HG03378 (cell line): ENCODE measurements around the gene ZNF776.
"Not testable (repeated sequence)": the region's sequence is repeated elsewhere in the genome, so short reads cannot be mapped to it uniquely, and the experiment has no call there.

Source experiments
- ATAC-seq: cut with Tn5 transposase; IDR thresholded peaks from one replicate; pipeline ENCODE4 v1.9.1; 2021; ENCODE audit warnings: mild to moderate bottlenecking, moderate library complexity; ENCODE audit not compliant: unreplicated experiment

Gene ZNF776

DNA sequence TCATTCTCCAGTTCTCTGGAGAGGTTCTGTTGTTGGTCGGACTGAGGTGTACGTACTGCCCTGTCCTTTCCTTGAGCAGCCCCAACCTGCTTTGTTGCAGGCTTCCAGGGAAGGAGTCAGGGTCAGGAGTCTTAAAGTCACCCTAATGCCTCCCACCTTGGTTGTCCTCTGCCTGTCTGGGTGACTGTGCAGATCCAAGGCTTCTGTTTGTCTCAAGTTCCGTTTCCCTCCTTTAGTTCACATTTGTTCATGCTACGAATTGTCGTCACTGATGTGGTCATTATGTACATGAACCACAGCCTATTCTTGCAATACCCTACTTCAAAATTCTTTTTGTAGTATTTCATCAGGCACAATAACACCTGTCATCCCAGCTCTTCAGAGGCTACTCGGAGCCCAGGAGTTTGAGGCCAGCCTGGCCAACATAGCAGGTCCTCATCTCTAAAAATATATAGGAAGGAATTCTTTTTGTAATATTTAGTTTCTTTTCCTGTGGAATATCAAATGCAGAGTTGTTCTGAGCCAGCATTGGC lies 30.2 kb downstream of the ZNF776 start:
- no peak for ATAC-seq

- no peak for ATAC-seq
Observed at GRCh38 chr19:57778336-57778735, 31.7 kb downstream of the ZNF776 start.

- ATAC-seq, result no peak
Observed at GRCh38 chr19:57779220-57779845, 32.7 kb downstream of the ZNF776 start.

GRCh38 chr19:57786286-57786685 lies 39.7 kb downstream of the ZNF776 start:
- no peak for ATAC-seq

GRCh38 chr19:57786906-57787305 lies 40.3 kb downstream of the ZNF776 start:
- no peak for ATAC-seq

DNA sequence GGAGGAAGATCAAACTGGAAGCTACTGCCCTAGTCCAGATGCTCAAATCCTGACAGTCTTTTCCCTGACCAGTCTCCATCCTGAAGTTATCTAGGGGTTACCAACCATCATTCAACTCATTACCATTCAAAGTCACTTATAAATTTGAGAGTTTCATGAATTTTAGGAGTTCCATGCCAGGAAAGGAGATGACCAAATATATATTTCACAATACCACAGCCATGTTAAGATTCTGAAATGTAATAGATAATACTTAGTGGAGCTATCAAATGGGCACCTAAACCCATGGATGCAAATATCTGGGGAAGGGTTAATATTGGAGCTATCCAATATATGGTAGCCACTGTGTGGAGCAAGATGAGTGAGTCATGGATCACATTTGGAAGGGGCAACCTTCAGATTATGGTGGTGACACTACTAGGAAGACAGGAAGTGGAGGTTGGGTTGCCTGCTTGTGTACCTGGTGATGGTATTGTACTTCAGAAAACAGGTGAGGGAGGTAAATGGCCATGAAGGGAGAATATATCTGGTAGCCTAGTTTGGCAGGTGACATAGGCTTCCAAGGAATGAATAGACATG lies 41.6 kb downstream of the ZNF776 start:
- no peak for ATAC-seq

- no peak for ATAC-seq
Observed at GRCh38 chr19:57789288-57789687, 42.7 kb downstream of the ZNF776 start.

DNA sequence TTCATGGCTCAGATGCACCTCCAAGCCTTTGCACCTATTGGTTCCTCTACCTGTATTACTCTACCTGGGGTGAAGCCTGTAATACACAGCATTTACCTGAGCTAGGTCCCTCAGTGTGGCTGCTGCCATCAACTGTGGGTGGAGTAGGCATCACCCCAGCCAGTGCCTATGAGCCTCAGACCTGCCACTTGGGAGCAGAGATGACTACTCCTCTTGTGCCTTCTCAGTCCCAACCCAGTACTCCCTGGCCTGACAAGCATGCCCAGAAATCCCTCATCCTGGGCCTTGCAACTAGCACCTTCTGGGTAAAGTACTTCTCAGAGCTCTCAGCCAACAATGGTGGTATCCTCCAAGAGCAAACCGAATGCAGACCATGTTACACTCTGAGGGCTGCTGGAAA lies 50.0 kb downstream of the ZNF776 start:
- not testable (repeated sequence) for ATAC-seq

DNA sequence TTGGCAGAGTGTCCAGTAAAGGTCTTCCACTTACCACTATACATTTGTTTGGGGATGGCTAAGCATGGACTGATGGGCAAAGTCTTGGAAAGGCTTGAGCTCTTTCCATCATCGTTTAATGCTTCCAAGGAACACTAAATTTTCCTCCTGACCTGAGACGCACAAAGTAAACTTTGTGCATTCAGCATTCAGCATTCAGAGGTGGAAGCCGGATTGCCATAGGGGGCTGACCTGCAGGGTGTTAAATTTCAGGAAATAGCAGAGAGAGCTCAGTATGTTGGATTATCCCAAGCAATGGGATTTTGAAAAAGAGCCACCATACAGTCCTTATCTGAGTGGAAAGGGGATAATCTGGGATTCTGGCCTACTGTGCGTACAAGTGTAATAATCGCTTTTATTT lies 54.1 kb downstream of the ZNF776 start:
- ATAC-seq, result no peak

DNA sequence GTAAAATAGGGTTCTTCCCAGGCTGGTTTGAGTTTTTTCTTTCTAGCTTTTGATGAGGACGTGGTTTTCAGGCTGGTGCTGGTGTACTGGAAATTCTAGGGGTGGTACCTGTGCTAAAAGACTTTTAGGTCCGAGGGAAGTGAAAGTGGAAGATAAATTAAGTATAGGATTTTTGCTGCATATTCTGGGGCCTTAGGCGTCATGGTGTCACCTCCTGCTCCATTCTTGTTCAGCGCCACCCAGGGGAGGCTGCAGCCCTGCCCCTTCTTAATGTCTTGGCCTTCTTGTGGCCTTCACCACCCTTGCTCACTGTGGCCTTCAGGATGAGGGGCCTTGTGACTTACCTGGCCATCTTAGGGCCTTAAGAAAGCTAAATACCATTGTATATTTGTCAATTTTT lies 55.7 kb downstream of the ZNF776 start:
- ATAC-seq, result no peak

DNA sequence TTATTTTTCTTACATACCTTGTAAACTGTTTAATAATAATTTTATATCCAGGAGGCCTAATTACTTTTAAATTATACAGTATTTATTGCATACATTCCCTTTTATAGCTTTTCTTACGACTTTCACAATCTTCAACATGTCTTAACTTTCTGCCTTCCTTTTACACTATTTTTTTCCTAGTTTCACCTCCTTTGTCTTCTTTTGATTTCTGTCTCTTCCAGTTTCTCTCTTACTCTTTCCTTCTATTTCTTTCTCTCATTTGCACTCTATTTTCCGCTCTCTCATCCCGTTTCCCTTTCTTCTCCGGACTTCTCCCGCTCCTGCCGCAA lies 56.6 kb downstream of the ZNF776 start:
- no peak for ATAC-seq

DNA sequence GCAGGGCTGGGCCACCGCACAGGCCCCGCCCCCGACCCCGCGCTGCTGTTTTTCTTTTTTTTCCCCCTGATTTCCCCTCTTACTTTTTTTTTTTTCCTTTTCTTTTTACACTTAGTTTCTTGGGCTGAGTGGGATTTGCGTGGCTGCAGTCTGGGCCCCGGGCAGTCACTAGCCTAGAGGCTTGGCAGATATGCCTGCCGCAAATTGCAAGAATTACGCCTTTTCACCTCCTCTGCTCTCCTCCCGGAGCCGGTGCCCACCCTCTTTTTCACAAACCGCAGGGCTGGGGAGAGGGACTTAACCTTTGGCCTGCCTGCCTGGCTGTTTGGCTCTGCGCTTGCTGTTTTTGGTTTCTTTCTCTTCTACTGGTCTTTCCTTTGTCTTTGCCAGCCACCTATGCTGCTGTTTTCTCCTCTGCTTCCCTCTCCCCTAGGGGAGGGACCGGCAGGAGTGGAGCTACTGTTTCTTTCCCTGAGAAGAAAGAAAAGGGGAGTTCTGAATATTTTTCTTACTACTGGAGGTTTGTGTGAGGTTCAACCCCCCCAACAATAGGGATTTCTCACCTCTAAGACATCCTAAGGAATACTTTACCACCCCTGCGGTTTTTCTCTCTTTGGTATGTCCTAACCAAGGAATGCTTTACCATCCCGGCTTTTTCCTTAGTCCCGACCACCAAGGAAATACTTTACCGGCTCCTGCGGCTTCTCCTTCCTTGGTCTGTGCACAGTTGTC lies 57.1 kb downstream of the ZNF776 start:
- no peak for ATAC-seq

DNA sequence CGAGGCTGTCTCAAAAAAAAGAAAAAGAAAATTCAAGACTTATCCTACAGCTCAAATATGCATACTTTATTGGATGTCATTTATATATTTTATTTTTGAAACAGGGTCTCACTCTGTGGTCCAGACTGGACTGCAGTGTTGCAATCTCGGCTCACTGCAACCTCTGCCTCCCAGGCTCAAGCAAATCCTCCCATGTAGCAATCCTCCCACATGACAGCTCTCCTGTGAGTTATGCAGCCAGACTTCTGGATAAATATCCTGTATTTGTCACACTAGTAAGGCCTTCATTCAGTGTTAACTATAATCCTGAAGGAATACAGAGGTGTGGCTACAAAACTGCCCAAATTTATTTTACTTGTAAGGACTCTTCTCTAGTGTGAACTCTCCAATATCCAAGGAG lies 60.9 kb downstream of the ZNF776 start:
- ATAC-seq, result no peak
